GM12873 (cell line): ENCODE measurements around the gene ZNF708.
A peak's percentile ranks its signal among the peaks of the same experiment; 100 is the strongest.

Experiments used
- TF ChIP-seq, protein P1 (sequence below): IDR thresholded peaks from 2 replicates; pipeline ENCODE4 v1.5.1; 2012; ENCODE audit warnings: low read depth, mild to moderate bottlenecking, moderate library complexity, low read length, control low read depth; ENCODE audit not compliant: insufficient read depth; ENCODE audit errors: missing control alignments

The ZNF708 gene

DNA sequence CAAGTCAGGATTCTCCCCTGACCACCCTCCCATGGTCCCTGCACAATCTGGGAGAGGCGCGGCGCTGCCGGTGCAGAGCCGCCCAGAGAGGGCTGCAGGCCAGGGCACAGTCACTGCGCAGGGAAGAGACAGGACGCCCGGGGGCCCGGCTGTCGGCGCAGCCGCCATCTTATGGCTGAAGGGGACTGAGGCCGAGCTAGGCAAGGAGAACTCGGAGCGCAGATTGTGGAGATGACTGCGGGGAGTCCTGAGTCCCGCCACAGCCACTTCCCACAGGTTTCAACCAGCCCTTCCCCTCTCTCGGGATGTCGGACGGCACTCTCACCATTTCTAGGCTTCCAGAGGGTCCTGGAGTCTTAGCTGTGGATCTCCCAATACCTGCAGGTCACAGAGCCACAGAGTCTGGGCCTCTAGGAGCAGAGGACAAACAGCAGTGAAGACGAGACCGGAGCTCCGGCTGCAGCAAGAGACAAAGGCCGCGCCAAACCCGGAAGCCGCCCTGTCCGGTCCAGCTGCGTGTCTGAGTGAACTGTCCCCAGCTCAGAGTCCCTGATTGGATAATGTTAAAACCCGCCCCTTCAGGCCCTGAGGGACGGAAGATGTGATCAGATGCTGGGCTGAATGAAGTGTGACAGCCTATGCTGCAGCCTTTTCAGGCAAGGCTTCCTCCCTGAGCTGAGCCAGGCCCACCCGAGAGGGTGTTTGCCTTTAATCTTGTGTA lies at the start of gene ZNF708:
Gene ZNF708 (minus strand): TSS at position 526 of the 721 bp plus-strand sequence. CDS start 198 bp downstream, at position 328.
- TF ChIP-seq, protein P1, sequence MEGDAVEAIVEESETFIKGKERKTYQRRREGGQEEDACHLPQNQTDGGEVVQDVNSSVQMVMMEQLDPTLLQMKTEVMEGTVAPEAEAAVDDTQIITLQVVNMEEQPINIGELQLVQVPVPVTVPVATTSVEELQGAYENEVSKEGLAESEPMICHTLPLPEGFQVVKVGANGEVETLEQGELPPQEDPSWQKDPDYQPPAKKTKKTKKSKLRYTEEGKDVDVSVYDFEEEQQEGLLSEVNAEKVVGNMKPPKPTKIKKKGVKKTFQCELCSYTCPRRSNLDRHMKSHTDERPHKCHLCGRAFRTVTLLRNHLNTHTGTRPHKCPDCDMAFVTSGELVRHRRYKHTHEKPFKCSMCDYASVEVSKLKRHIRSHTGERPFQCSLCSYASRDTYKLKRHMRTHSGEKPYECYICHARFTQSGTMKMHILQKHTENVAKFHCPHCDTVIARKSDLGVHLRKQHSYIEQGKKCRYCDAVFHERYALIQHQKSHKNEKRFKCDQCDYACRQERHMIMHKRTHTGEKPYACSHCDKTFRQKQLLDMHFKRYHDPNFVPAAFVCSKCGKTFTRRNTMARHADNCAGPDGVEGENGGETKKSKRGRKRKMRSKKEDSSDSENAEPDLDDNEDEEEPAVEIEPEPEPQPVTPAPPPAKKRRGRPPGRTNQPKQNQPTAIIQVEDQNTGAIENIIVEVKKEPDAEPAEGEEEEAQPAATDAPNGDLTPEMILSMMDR, result no peak

DNA sequence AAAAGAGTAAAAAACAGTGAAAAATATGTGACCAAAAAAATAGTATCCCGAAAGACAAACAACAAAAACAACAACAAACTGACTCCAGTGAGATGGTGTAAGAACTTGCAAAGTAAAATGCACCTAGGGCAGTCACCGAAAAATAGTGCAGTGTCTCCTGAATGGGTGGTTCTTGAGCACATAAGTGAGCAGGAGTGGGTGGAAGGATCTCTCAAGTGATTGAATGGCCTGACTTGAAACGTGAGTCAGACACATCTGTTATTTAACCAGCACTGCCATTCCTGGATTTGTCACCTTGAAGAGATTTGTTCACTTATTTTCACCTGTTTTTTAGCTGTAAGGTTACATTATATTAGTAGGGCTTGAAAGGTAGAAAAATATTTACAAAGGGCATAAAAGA lies 33.1 kb upstream of the ZNF708 start:
- TF ChIP-seq, protein P1, result no peak

DNA sequence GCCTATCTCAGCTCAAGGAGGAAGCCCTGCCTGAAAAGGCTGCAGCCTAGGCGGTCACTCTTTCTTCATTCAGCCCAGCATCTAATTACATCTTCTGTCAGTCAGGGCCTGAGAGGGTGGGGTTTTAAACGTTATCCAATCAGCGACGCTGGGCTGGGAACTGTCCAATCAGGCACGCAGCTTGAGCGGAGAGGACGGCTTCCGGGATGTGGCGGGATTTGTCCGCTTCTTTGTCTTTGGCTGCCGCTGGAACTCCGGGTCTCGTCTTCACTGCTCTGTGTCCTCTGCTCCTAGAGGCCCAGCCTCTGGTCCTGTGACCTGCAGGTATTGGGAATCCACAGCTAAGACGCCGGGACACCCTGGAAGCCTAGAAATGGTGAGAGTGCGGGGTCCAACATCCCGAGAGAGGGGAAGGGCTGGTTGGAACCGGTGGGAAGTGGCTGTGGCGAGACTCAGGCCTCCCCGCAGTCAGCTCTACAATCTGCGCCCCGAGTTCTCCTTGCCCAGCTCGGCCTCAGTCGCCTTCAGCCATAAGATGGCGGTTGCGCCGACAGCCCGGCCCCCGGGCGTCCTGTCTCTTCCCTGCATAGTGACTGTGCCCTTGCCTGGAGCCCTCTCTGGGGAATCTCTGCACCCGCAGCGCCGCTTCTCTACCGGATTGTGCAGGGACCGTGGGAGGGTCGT lies 29.7 kb upstream of the ZNF708 start, which contains the start of gene ZNF738:
Gene ZNF738 (plus strand): TSS at position 233 of the 684 bp plus-strand sequence. CDS start 141 bp downstream, at position 374.
- TF ChIP-seq, protein P1, result no peak

DNA sequence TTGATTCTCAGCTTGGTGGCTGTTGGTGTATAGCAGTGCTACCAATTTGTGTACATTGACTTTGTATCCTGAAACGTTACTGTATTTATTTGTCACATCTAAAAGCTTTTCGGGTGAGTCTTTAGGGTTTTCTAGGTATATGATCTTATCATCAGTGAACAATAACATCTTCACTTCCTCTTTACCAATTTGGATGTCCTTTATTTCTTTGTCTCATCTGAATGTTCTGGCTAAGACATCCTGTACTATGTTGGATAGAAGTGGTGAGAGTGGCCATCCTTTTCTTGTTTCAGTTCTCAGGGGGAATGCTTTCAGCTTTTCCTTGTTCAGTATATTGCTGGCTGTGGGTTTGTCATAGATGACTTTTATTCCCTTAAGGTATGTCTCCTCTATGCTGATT lies 23.6 kb upstream of the ZNF708 start:
- TF ChIP-seq, protein P1, result no peak

DNA sequence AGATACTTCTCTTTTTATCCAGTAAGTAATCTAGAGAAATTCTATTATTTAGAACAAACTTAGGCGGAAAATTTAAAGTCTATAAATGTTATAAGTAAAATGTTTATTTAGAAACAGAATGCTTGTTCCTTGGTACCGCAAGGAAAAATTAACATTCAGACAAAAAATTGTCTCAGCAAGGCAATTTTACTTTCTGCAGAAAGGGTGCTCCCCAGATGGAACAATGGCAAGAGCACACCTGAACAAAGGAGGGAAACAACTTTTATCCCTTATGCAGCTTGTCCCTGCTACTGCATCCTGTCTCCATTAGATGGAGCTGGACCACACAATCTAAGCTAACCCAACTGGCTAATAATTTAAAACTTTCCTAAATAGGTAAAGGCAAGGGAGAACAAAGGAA lies 6.5 kb upstream of the ZNF708 start:
- TF ChIP-seq, protein P1, result peak; percentile 18

DNA sequence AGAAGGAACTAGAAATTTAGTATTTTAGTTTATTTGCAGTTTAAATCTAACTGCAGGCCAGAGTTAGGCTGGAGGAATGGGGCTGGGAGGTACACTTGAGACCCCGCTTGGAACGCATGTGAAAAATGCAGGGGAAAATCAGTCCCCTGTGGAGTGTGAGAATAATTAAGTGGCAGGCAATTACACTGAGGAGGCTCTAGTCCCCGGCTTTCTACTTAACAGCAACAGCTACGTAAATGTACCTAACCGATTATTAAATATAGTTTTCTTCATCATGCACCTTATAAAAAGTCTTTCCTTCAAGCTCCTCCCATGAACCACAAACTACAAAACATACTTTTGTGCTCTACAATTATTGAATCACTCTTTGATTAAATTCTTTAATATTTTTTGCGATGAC lies 804 bp downstream of the ZNF708 start:
- TF ChIP-seq, protein P1, result no peak

DNA sequence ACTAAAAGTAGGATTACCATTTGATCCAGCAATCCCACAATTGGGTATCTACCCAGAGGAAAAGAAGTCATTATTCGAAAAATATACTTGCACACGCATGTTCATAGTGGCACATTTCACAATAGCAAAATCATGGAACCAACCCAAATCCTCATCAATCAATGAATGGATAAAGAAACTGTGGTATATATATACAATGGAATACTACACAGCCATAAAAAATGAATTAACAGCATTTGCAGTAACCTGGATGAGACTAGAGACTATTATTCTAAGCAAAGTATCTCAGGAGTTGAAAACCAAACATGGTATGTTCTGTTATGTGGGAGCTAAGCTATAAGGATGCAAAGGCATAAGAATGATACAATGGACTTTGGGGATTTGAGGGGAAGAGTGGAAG lies 3.0 kb downstream of the ZNF708 start:
- TF ChIP-seq, protein P1, result no peak
